Chondrocyte (in vitro differentiated cells): ENCODE results near the gene LOXHD1. TPM values are rescaled to one million over a fixed set of nuclear protein-coding genes. Genes with fewer than 3 reads are reported as not detected.

ENCODE experiments used
- DNase-seq: peaks from one replicate; pipeline ENCODE4 v3.0.0; 2021; ENCODE audit warnings: mixed read lengths, low spot score
- H3K27ac Mint-ChIP-seq: one replicate; pipeline ENCODE4 v1.8.0; 2021; ENCODE audit warnings: mild to moderate bottlenecking, moderate library complexity, mixed read lengths; ENCODE audit not compliant: unreplicated experiment
- H3K27me3 Mint-ChIP-seq: 2 replicates; pipeline ENCODE4 v1.8.0; 2021; ENCODE audit warnings: low read depth, mixed read lengths
- H3K36me3 Mint-ChIP-seq: 2 replicates; pipeline ENCODE4 v1.8.0; 2021; ENCODE audit warnings: low read depth, mixed read lengths
- H3K4me1 Mint-ChIP-seq: 2 replicates; pipeline ENCODE4 v1.8.0; 2021; ENCODE audit warnings: low read depth, mild to moderate bottlenecking, mixed read lengths
- H3K4me3 Mint-ChIP-seq: one replicate; pipeline ENCODE4 v1.8.0; 2021; ENCODE audit warnings: mild to moderate bottlenecking, moderate library complexity, mixed read lengths; ENCODE audit not compliant: unreplicated experiment
- H3K9me3 Mint-ChIP-seq: 2 replicates; pipeline ENCODE4 v1.8.0; 2021; ENCODE audit warnings: low read depth, mixed read lengths
- total RNA-seq: library from RNA; stranded (reverse); gene quantifications from 3 replicates; pipeline ENCODE4 v1.2.1, GENCODE V29; 2021
- TF ChIP-seq, protein P1 (sequence below): fragments of 200-600 bp; sonication (generic); IDR thresholded peaks from 2 replicates; pipeline ENCODE4 v1.5.0; 2021; ENCODE audit warnings: antibody characterized with exemption, mild to moderate bottlenecking, moderate library complexity

The LOXHD1 gene
- total RNA-seq, 1 donor from 2014 or later: not detected

DNA sequence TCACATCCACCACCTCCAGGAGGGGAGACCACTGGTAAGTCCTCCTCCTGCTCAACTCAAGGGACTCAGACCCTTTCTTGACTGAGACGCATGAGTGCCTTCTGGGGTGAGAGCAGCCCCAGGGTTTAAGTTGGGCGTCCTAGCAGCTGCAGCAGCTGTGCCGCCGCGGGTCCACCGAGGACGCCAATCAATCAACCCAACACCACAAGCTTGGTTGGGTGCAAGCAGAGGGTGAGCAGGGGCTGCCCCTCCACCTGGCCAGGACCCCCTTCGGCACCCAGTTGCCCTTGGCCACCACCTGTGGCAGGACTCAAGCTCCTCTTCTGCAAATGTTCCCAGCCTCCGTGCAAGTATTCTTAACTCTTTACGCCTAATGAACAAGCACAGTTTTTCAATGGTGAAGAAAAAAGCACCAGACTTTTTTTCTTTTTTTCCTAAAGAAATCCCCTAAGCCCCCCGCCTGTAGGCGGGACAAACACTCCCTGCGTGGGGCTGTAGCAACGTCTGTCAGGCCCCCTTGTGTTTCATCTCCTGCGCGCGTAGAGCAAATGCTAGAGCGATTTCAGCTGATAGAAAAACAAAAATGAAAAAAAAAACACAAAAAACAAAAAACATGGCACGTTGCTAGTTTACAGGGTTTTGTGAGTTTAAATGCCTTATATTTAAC is 197.1 kb downstream of the LOXHD1 start:
- no peak overlapping the region for H3K27ac Mint-ChIP-seq
- H3K36me3 Mint-ChIP-seq: no peaks in the 10 kb centered on the region
- TF ChIP-seq, protein P1, sequence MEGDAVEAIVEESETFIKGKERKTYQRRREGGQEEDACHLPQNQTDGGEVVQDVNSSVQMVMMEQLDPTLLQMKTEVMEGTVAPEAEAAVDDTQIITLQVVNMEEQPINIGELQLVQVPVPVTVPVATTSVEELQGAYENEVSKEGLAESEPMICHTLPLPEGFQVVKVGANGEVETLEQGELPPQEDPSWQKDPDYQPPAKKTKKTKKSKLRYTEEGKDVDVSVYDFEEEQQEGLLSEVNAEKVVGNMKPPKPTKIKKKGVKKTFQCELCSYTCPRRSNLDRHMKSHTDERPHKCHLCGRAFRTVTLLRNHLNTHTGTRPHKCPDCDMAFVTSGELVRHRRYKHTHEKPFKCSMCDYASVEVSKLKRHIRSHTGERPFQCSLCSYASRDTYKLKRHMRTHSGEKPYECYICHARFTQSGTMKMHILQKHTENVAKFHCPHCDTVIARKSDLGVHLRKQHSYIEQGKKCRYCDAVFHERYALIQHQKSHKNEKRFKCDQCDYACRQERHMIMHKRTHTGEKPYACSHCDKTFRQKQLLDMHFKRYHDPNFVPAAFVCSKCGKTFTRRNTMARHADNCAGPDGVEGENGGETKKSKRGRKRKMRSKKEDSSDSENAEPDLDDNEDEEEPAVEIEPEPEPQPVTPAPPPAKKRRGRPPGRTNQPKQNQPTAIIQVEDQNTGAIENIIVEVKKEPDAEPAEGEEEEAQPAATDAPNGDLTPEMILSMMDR: no peak
- no peaks in the 10 kb centered on the region for H3K4me1 Mint-ChIP-seq
- no peak overlapping the region for H3K4me3 Mint-ChIP-seq
- no peaks in the 10 kb centered on the region for H3K9me3 Mint-ChIP-seq
- H3K27me3 Mint-ChIP-seq: peaks cover 21% of the 10 kb centered on the region
- no peak for DNase-seq

DNA sequence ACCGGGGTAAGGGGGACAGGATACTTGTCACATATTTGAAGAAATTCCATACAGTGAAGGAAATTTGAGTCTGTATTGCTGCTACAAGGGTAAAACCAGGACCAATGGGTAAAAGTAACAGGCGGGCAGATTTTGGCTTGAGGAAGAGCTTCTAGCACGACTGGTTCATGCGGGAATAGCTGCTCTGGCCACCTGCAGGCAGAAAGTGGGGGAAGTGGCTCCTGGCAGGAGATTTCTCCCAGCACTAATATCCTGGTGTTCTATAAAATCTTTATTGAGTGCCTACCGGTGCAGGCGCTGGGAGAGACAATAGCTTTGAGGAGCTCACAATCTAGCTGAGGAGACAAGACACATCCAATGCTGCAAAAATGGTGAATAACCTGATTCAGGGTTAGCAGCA is 198.5 kb downstream of the LOXHD1 start:
- peaks cover 18% of the 10 kb centered on the region for H3K27me3 Mint-ChIP-seq
- H3K36me3 Mint-ChIP-seq: no peaks in the 10 kb centered on the region
- TF ChIP-seq, protein P1: no peak
- no peak overlapping the region for H3K4me3 Mint-ChIP-seq
- no peaks in the 10 kb centered on the region for H3K9me3 Mint-ChIP-seq
- H3K27ac Mint-ChIP-seq: no peak overlapping the region
- no peak for DNase-seq
- no peaks in the 10 kb centered on the region for H3K4me1 Mint-ChIP-seq

DNA sequence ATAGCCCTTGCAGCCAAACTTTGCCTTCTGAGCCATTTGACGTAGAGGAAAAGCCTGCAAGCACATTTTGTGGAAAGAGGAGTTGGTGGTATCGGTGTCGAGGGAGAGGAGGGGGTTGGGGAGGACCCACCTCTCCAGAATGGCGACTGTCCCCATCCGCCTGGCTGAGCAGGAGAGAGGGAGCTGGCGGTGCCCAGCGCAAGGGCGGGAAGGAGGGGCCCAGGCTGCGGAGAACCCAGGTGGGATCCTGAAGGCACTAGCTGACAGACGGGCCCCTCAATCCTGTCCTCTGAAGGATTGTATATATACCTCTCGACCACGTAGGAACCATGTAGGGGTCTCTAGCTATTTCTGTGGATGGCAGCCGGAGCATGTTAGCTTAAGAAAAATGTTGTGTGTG is 200.3 kb downstream of the LOXHD1 start:
- Mint-ChIP-seq H3K4me1 (peaks cover 3% of the 10 kb centered on the region), H3K36me3 (no peaks in the 10 kb centered on the region), H3K27me3 (peaks cover 15% of the 10 kb centered on the region), H3K9me3 (no peaks in the 10 kb centered on the region), H3K27ac (no peak overlapping the region), H3K4me3 (no peak overlapping the region)
- TF ChIP-seq, protein P1: no peak
- no peak for DNase-seq

DNA sequence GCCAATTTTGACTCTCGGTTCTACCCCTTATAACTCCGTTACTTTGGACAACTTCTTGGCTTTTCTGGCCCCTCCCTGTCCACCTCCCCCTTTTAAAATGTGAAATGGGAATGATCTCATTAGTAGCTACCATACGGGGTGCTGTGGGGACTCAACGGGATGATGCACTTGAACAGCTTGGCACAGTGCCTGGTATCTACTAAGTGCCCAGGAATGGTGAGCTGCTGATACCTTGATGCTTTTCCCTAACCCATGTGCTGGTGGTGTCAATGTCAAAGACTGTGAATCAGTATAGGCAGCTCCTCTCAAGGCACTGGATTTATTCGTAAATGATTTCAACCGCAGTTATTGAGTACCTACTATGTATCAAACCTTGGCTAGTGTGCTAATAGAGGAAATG is 204.2 kb downstream of the LOXHD1 start:
- Mint-ChIP-seq H3K27ac (no peak overlapping the region), H3K36me3 (no peaks in the 10 kb centered on the region), H3K27me3 (peaks cover 4% of the 10 kb centered on the region), H3K4me3 (no peak overlapping the region), H3K4me1 (peaks cover 6% of the 10 kb centered on the region), H3K9me3 (no peaks in the 10 kb centered on the region)
- TF ChIP-seq, protein P1: no peak
- DNase-seq: no peak

DNA sequence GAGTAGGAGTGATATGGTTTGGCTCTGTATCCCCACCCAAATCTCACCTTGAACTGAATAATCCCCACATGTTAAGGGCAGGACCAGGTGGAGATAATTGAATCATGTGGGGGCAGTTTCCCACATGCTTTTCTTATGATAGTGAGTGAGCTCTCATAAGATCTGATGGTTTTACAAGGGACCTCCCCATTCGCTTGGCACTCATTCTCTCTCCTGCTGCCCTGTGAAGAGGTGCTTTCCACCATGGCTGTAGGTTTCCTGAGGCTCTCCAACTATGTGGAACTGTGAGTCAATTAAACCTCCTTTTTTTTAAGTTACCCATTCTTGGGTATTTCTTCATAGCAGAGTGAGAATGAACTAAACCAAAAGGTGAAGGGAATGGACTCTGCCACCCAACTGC is 207.5 kb downstream of the LOXHD1 start:
- Mint-ChIP-seq H3K9me3 (peaks cover 10% of the 10 kb centered on the region), H3K4me1 (peaks cover 6% of the 10 kb centered on the region), H3K27me3 (peaks cover 11% of the 10 kb centered on the region), H3K27ac (no peak overlapping the region), H3K36me3 (peaks cover 3% of the 10 kb centered on the region), H3K4me3 (no peak overlapping the region)
- TF ChIP-seq, protein P1: no peak
- DNase-seq: no peak
